Gastrocnemius medialis (tissue), 4 donors: ENCODE results near the gene GSK3B.

Source experiments
- CTCF ChIP-seq, 5 experiments: fragments of 450-650 bp in 3 of 5; fragments of 200-600 bp in 2 of 5; sonication (generic) in 2 of 5; IDR thresholded peaks in 4 of 5; conservative IDR thresholded peaks in 1 of 5; 1 replicate in 4 of 5; 2 replicates in 1 of 5; pipeline ENCODE4 v1.5.1; 2016 to 2019; ENCODE audit warnings: antibody characterized with exemption in 5 of 5, mild to moderate bottlenecking in 3 of 5, moderate library complexity in 3 of 5
- POLR2A ChIP-seq, 2 donors: fragments of 450-650 bp; IDR thresholded peaks; one replicate each; pipeline ENCODE4 v1.6.1; 2017; ENCODE audit warnings: antibody characterized with exemption in 2 of 2, mild to moderate bottlenecking in 2 of 2, moderate library complexity in 2 of 2

- TF ChIP-seq CTCF (IDR thresholded peaks at IDR 0.05 in 4 of 5, conservative IDR thresholded peaks at IDR 0.05 in 1 of 5) (no peak), POLR2A (IDR thresholded peaks at IDR 0.05) (no peak)
Observed at GRCh38 chr3:120098710-120099109, 4.5 kb upstream of the GSK3B start.
